HG03378 (cell line): ENCODE results near the gene ACOT4.
"Not testable (repeated sequence)": the region's sequence is repeated elsewhere in the genome, so short reads cannot be mapped to it uniquely, and the experiment has no call there.

ENCODE experiments used
- ATAC-seq: cut with Tn5 transposase; IDR thresholded peaks from one replicate; pipeline ENCODE4 v1.9.1; 2021; ENCODE audit warnings: mild to moderate bottlenecking, moderate library complexity; ENCODE audit not compliant: unreplicated experiment

ACOT4 gene

DNA sequence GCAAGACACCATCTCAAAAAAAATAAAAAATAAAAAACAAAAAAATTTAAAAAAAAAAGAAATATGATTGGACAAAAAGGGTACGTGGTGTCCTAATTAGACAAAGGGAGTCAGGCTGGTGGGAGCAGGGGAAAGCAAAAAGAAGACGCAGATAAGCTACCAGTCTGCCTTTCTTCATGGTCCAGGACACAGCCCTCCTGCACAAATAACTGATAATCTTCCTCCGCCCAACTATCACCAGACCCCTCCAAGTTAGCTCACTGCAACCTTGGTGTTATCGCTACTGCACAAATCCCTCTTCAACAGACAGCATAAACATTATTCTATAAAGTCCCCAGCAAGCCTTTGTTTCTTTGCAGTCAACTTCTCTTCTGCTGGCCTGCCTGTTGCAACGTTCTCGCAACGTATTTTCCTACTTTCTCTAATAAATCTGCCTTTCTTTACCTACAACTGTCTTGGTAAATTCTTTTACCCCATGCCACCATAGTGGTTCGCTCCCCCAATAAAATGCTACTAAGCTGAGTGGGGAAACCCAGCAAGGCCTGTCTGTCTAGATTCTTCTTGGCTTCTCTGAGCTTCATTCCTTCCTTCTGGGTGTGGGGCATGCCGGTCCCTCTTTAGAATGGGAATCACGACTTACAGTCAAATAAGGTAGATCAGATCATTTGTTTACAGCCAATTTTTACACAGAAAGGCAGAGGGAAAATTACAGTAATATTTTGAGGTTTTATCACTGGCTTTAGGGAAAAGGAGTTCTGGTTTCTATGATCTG, 38.5 kb downstream of the ACOT4 start:
- ATAC-seq: no peak

DNA sequence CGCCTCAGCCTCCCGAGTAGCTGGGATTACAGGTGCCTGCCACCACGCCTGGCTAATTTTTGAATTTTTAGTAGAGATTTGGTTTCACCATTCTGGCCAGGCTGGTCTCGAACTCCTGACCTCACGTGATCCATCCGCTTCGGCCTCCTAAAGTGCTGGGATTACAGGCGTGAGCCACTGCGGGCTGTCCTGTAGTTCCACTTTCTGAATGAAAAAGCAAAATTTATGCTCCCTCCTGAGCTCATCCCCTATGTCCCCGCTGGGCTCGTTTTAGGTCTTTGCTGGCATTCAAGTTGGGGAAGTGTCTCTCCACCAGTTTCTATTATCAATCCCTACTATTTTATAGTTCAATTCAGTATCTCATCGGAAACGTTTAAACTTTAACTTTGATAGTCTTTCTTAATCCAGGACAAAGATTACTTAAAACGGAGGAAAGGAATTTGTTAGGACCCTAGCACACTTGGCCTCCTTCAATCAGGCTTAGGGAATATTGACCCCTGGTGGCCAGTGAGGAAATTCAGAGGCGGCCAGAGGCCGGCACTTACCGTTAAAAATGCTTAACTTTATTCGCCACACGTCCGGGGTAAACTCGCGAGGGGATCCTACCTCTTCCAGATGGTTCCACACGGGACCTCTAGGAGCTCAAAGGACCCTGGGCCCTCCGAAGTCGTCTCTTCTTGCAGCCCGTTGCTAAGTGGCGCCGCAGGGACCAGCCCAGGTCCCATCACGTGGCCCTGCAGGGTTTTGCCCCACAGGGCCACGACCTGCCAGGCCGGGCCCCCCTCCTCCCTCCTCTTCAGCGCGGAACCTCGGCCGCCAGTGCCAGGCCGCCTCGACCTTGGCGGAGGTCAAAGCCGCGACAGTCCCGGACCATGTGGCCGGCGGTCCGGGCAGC, 41.7 kb downstream of the ACOT4 start:
- no peak for ATAC-seq

DNA sequence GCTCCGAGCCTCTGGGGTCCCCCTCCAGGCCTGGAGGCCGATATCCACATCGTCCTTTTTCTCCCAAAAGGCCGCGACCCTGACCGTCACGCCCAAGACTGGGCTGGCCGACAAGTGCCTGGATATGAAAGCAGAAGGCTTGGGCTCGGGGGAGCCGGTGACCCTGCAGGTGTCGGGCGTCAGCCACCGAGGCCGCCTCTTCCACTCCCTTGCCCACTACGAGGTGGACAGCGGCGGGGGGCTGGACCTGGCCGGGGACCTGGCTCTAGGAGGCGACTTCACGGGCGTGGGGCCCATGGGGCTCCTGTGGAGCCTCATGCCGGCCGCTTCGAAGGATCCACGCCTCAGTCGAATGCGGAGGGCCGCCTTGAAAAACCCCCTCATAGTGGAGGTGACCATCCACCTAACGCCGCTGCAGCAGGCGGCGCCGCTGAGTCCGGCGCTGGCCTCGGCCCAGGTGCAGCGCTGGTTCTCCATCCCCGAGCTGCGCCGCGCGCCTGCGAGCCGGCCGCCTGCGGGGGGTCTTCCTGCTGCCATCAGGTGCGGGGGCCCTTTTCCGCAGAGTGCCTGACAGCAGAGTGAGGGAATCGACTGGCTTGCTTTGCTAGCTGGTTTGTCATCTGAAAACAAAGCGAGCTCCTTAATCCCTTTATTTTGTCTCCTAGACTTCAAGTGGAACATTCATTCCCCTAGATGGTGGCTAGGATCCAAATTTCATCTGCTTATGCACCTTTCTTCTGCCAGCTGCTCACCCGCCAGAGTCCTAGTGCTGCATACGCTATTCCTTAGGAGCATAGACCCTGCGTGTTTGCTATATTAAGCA, 42.5 kb downstream of the ACOT4 start:
- no peak for ATAC-seq

DNA sequence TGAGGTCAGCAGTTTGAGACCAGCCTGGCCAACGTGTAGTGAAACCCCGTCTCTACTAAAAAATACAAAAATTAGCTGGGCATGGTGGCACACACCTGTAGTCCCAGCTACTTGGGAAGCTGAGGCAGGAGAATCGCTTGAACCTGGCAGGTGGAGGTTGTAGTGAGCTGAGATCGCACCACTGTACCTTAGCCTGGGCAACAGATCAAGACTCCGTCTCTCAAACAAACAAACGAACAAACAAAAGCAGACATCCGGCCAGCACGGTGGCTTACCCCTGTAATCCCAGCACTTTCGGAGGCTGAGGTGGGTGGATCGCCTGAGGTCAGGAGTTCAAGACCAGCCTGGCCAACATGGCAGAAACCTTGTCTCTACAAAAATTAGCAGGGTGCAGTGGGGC, 44.7 kb downstream of the ACOT4 start:
- not testable (repeated sequence) for ATAC-seq

DNA sequence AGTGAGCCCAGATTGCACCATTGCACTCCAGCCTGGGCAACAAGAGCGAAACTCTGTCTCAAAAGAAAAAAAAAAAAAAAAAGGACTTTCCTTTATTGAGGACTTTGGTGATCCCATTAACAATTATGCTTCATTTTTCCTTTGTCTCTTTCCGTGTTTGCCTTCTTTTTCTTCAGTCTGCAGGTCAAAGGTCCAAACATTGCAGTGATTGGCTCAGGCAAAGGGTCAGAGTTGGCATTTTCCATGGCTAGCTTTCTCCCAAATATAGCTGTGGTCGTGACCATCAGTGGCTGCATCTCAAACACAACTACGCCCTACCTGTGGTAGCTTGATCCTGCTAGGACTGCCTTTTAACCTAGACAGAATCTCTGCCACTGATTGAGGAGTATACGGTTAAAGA, 46.2 kb downstream of the ACOT4 start:
- ATAC-seq: no peak

DNA sequence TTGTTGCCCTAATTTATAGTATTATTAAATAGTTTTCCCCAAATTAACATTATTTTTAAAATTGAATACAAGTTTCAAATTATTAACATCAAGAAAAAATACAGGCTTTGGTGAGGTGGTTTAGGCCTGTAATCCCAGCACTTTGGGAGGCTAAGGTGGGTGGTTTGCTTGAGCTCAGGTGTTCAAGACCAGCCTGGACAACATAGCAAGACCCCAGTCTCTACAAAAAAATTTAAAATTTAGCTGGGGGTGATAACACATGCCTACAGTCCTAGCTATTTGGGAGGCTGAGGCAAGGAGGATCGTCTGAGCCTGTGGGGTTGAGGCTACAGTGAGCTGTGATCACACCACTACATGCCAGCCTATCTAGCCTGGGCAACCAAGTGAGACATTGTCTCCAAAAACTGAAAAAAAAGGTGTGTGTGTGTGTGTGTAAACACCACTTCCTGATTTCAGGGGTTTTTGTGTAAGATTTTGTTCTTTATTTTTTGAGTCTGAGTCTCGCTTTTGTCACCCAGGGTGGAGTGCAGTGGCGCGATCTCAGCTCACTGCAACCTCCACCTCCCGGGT, 49.2 kb downstream of the ACOT4 start:
- no peak for ATAC-seq

DNA sequence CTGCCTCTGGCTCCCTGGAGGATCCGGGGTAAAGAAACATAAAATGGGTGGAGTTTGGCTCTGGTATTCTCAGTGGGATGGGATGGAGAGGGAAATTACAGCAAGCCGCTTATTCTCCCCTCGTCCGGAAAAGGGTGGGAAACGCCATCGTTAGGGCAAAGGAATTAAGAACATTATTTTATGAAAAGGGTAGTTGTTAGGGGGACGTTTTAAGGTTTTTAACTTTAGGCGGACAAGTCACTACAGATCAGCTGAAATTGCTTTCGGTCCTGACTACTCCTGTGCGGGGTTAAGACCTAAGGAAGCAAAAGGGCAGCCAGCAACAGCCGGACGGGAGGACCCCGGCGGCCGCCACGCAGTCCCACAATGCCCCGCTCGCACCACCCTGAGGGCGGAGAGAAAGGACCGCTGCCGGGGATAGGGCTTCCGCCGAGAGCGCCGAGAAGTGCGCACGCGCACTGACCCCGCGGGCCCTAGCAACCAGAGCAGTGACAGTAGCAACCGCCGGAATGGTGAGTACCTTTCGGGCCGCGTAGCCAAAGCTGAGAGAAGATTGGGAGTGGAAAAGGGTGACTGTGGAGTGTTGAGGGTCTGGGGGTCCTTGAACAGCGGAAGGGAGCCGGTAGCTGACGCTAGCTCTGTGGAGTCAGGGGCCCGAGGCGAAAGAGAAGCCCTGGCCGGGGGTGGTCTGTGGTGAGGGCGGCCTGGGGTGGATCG, 53.0 kb downstream of the ACOT4 start, which contains the start of gene DNAL1:
Gene DNAL1 (plus strand): TSS at position 456 of the 717 bp plus-strand sequence. CDS start 54 bp downstream, at position 510.
- ATAC-seq: peak; percentile 89

DNA sequence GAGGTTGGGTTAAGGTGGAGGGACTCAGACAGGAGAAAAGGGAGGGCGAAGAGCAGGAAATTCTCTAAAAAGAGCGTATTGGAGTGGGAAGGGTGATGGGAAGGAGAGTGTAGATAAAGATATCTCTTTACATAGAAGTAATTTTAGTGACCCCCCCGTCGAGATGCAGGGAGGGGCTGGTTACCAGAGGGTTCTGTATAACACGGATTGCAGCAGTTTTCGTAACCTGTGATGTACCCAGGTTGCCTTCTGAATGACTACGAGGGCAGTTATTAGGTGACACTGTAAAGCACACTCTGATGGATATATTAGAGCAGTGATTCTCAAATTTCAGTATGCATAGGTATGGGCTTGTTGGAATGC, 53.6 kb downstream of the ACOT4 start:
- no peak for ATAC-seq
